Heart left ventricle (tissue), 13 donors: ENCODE results near the gene ALOX12.
"Not testable (repeated sequence)": the region's sequence is repeated elsewhere in the genome, so short reads cannot be mapped to it uniquely, and the experiment has no call there.

ENCODE experiments used
- CTCF ChIP-seq, 12 donors: fragments of 200-600 bp; sonication (generic) in 4 of 12; IDR thresholded peaks; one replicate each; pipeline versions ENCODE4 v1.5.0 to v1.8.0; 2018 to 2022; ENCODE audit warnings: antibody characterized with exemption in 12 of 12, mild to moderate bottlenecking in 5 of 12
- POLR2A ChIP-seq, 2 donors: fragments of 450-650 bp; IDR thresholded peaks; one replicate each; pipeline ENCODE4 v1.6.1; 2017; ENCODE audit warnings: antibody characterized with exemption in 2 of 2, mild to moderate bottlenecking in 2 of 2, moderate library complexity in 2 of 2
- donor health status: ischemic (EF 13 %, LVEDD 7.1; RV severe dilation, severe dysfunction).
- donor health status: DM: no; HTN: yes; CAD: no.
- donor health status: DM: no; HTN: no; CAD: no.
- donor health status: ischemic (EF 25% LVEDD 6.9; RV normal size, moderate dysfunction).
- donor health status: ischemic (EF 25% LVEDD 5.7; RV mildly dilated, moderate dysfunction).
- donor health status: ischemic (EF 35%, LVEDD 5.7; RV mildly dilated, moderate dysfunction).
- donor health status: nonischemic (EF 11% LVEDD 7.7; RV severe dilation, severe dysfunction).
- donor health status: DM: yes; HTN: yes; CAD: no.
- donor health status: PGD.
- donor health status: ischemic (EF 29% LVEDD 5.4; RV normal size, mild dysfunction).
- donor health status: nonischemic (EF 23%, LVEDD 6.1; RV moderate dilation, normal function).

GRCh38 chr17:7050583-7050982 lies 54.7 kb downstream of the ALOX12 start:
- not testable (repeated sequence) for TF ChIP-seq CTCF, POLR2A (IDR thresholded peaks at IDR 0.05)
